ENCODE measurements around the gene HADHA. TPM values are rescaled to one million over a fixed set of nuclear protein-coding genes. Genes with fewer than 3 reads are reported as not detected.

The HADHA gene
- total RNA-seq, 4 donors from 2014 or later, result 443 to 480 (median 462) TPM

DNA sequence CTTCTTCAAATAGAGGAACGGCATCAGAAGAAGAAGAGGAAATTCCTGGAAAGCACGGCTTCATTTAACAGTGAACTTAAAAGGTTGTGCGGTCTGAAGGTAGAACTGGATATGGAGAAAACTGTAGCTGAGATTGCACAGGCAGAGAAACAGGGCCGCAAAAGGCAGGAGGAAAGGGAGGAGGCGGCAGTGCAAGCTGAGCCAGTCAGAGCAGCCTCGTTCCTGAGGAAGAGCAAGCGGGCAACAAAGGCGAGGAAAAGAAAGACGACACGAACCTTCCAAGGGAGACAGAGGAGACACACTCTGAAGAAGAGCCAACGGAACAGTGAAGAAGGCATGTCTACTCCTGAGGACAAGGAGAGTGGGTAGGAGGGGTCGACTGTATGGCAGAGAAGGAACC, 94.2 kb downstream of the HADHA start:
- Histone ChIP-seq H3K27ac (no peak overlapping the region), H3K9me3 (no peaks in the 10 kb centered on the region), H3K4me1 (peaks cover 0 to under 1% of the 10 kb centered on the region in 2 donors), H3K36me3 (no peaks in the 10 kb centered on the region), H3K4me3 (no peak overlapping the region), H3K27me3 (no peaks in the 10 kb centered on the region)
- ATAC-seq, result no peak
- in situ Hi-C loops (cut with MboI; ENCODE audit: low sequenced_read_pairs in 4 of 4) (no loop called here), intact Hi-C loops (cut with DNase I; ENCODE audit: low total_unique reads) (no loop called here)
- no peak for DNase-seq
- TF ChIP-seq POLR2A (IDR thresholded peaks at IDR 0.05), result no peak
- TF ChIP-seq, protein P1, sequence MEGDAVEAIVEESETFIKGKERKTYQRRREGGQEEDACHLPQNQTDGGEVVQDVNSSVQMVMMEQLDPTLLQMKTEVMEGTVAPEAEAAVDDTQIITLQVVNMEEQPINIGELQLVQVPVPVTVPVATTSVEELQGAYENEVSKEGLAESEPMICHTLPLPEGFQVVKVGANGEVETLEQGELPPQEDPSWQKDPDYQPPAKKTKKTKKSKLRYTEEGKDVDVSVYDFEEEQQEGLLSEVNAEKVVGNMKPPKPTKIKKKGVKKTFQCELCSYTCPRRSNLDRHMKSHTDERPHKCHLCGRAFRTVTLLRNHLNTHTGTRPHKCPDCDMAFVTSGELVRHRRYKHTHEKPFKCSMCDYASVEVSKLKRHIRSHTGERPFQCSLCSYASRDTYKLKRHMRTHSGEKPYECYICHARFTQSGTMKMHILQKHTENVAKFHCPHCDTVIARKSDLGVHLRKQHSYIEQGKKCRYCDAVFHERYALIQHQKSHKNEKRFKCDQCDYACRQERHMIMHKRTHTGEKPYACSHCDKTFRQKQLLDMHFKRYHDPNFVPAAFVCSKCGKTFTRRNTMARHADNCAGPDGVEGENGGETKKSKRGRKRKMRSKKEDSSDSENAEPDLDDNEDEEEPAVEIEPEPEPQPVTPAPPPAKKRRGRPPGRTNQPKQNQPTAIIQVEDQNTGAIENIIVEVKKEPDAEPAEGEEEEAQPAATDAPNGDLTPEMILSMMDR (IDR thresholded peaks at IDR 0.05 in 4 of 5, conservative IDR thresholded peaks at IDR 0.05 in 1 of 5), result no peak

DNA sequence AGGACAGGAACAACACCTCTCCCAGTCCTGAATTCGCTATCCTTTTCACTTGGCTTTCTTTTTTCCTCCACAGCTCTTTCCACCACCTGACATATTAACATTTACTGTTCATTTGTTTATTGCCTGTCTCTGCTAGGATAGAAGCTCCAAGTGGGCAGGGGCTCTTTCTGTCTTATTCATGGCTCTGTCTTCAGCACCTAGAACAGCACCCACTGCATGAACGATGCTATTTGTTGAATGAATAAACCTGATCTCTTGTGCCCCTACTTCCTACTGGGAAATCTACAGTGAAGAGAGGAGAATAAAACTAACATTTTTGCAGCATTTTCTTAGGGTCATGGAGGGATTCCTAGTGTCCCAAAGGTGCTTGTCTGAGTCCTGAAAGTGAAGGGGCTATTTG, 95.9 kb downstream of the HADHA start:
- Histone ChIP-seq H3K9me3 (no peaks in the 10 kb centered on the region), H3K27ac (no peak overlapping the region), H3K4me3 (no peak overlapping the region), H3K27me3 (no peaks in the 10 kb centered on the region), H3K36me3 (no peaks in the 10 kb centered on the region), H3K4me1 (peaks cover 3 to 10% of the 10 kb centered on the region in 2 donors)
- TF ChIP-seq, protein P1 (IDR thresholded peaks at IDR 0.05 in 4 of 5, conservative IDR thresholded peaks at IDR 0.05 in 1 of 5), result no peak
- TF ChIP-seq POLR2A (IDR thresholded peaks at IDR 0.05), result no peak
- intact Hi-C loops (cut with DNase I; ENCODE audit: low total_unique reads) (no loop called here), in situ Hi-C loops (cut with MboI; ENCODE audit: low sequenced_read_pairs in 4 of 4) (loop anchor here (5.0 to 10.0 kb wide), 5 partner anchors 61 to 194 kb away; no protein-coding TSS in a partner anchor)
- no peak for ATAC-seq
- no peak for DNase-seq

DNA sequence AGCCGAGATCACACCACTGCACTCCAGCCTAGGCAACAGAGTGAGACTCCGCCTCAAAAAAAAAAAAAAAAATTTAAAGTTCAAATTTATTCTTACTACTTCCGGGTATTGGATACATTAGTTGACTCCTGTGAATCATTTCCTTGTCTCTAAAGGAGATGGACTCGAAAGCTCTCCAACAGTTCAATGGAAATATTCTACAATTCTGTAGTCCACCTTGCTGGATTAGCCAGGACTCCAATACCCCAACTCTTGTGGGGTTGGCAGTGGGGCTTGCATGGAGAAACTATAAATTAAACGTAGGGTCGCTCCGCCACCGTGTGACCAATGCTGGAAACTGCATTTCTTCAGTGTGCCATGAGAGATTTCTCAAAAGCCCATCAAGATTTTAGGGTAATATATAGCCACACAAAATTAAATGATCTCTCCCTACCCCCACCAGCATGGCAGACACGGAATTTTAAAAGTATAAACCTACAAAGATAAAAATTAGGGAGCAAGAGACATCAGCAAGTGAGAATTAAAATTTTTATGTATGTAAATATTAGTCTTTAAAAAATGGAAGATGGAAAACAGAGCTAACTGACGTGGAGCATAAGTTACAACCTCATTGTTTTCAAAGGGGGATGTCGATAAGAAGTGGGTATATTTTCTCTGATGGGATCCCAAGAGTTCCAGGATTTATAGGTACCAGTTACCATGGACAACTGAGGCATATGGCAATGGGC, 99.3 kb downstream of the HADHA start:
- intact Hi-C loops (cut with DNase I; ENCODE audit: low total_unique reads), result loop anchor here (1.0 to 2.0 kb wide), 4 partner anchors 57 to 290 kb away; no protein-coding TSS in a partner anchor
- Histone ChIP-seq H3K36me3 (no peaks in the 10 kb centered on the region), H3K27ac (peak overlapping the region in 1 of 4 donors; percentile 13), H3K4me1 (peaks cover 3 to 10% of the 10 kb centered on the region in 2 donors), H3K27me3 (no peaks in the 10 kb centered on the region), H3K9me3 (no peaks in the 10 kb centered on the region), H3K4me3 (no peak overlapping the region)
- ATAC-seq (peak; percentile 57 to 61), DNase-seq (peak in 1 of 2 donors; percentile 49)
- in situ Hi-C loops (cut with MboI; ENCODE audit: low sequenced_read_pairs in 4 of 4), result loop anchor here (5.0 to 10.0 kb wide), 5 partner anchors 58 to 190 kb away; no protein-coding TSS in a partner anchor
- no peak for TF ChIP-seq POLR2A (IDR thresholded peaks at IDR 0.05)
- TF ChIP-seq, protein P1 (IDR thresholded peaks at IDR 0.05 in 4 of 5, conservative IDR thresholded peaks at IDR 0.05 in 1 of 5), result peak; percentile 78 to 85 (median 81)

DNA sequence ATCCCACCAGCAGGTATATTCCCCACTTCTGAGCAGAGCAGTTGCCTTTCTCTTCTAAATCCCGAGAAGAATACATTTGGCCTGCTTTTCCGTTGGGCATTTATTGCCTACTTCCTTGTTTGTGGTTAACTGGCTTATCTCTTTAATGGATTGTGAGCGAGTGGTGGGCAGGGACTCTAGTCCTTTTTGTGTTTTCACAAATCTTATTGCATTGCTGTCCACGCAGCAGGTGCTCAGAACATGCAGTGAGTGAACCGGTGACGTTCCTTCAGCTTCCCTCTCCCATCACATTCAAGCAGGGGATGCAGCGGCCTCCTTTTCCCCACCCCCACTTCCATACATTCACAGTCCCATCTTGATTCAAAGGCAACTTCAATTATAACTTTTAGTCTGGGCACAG, 100.4 kb downstream of the HADHA start:
- no peaks in the 10 kb centered on the region for H3K27me3 ChIP-seq
- DNase-seq (no peak), ATAC-seq (no peak)
- H3K9me3 ChIP-seq, result no peaks in the 10 kb centered on the region
- in situ Hi-C loops (cut with MboI; ENCODE audit: low sequenced_read_pairs in 4 of 4), result loop anchor here in 1 of 4 donors (10.0 kb wide), 2 partner anchors 59 to 189 kb away; no protein-coding TSS in a partner anchor
- intact Hi-C loops (cut with DNase I; ENCODE audit: low total_unique reads), result loop anchor here (2.0 kb wide), 1 partner anchor 289 kb away; no protein-coding TSS in a partner anchor
- TF ChIP-seq, protein P1 (IDR thresholded peaks at IDR 0.05 in 4 of 5, conservative IDR thresholded peaks at IDR 0.05 in 1 of 5), result no peak
- no peak for TF ChIP-seq POLR2A (IDR thresholded peaks at IDR 0.05)
- H3K36me3 ChIP-seq, result no peaks in the 10 kb centered on the region
- H3K4me3 ChIP-seq, result no peak overlapping the region
- peaks cover 3 to 10% of the 10 kb centered on the region in 2 donors for H3K4me1 ChIP-seq
- H3K27ac ChIP-seq, result peak overlapping the region in 2 of 4 donors; percentile 4 to 12

Data from gastrocnemius medialis (tissue), 4 donors.